HepG2 (cell line): ENCODE data around the gene C3orf18. TPM values are rescaled to one million over a fixed set of nuclear protein-coding genes. Genes with fewer than 3 reads are reported as not detected.

Experiments
- CEBPG ChIP-seq: IDR thresholded peaks from 2 replicates; pipeline ENCODE4 v1.6.1; 2016
- EP300 ChIP-seq, 3 experiments: sonication (generic) in 1 of 3; formaldehyde crosslinking in 1 of 3; IDR thresholded peaks; 2 replicates each; pipeline versions ENCODE4 v1.5.1 to v1.6.1; 2011 to 2020; ENCODE audit warnings: low read depth in 2 of 3, low read length in 2 of 3, borderline replicate concordance in 1 of 3, improper control_type of control experiment in 1 of 3, mild to moderate bottlenecking in 1 of 3, missing genetic modification reagents in 1 of 3, moderate library complexity in 1 of 3
- GPBP1L1 ChIP-seq: sonication (generic); formaldehyde crosslinking; IDR thresholded peaks from 2 replicates; pipeline ENCODE4 v1.5.0; 2020; ENCODE audit warnings: mild to moderate bottlenecking, missing genetic modification reagents
- MXD3 ChIP-seq: IDR thresholded peaks from 2 replicates; pipeline ENCODE4 v1.6.1; 2016; ENCODE audit warnings: mild to moderate bottlenecking, missing biosample characterization, missing genetic modification reagents
- NR3C1 ChIP-seq: sonication (generic); formaldehyde crosslinking; IDR thresholded peaks from 2 replicates; pipeline ENCODE4 v1.4.0; 2020; ENCODE audit warnings: missing genetic modification reagents
- PCBP1 ChIP-seq: fragments of 200-400 bp; formaldehyde crosslinking; IDR thresholded peaks from 2 replicates; pipeline ENCODE4 v1.6.1; 2017; ENCODE audit warnings: mild to moderate bottlenecking, low read depth, low read length, borderline replicate concordance
- PRMT3 ChIP-seq: sonication (generic); formaldehyde crosslinking; IDR thresholded peaks from 2 replicates; pipeline ENCODE4 v1.8.1; 2022; ENCODE audit warnings: low read depth, mild to moderate bottlenecking, moderate library complexity, missing genetic modification reagents, borderline replicate concordance
- RBFOX2 ChIP-seq: fragments of 200-400 bp; formaldehyde crosslinking; IDR thresholded peaks from 2 replicates; pipeline ENCODE4 v1.6.1; 2017; ENCODE audit warnings: low read depth, mild to moderate bottlenecking, low read length
- RXRB ChIP-seq: IDR thresholded peaks from 2 replicates; pipeline ENCODE4 v1.6.1; 2016; ENCODE audit warnings: borderline replicate concordance, missing genetic modification reagents, missing compliant biosample characterization
- SMARCE1 ChIP-seq: fragments of 450-650 bp; IDR thresholded peaks from 2 replicates; pipeline ENCODE4 v1.6.1; 2017; ENCODE audit warnings: borderline replicate concordance
- TBX2 ChIP-seq: sonication (generic); formaldehyde crosslinking; IDR thresholded peaks from 2 replicates; pipeline ENCODE4 v1.5.0; 2020; ENCODE audit warnings: missing genetic modification reagents, mild to moderate bottlenecking, borderline replicate concordance
- ZBED4 ChIP-seq: sonication (generic); formaldehyde crosslinking; IDR thresholded peaks from 2 replicates; pipeline ENCODE4 v1.4.0; 2020; ENCODE audit warnings: missing genetic modification reagents, borderline replicate concordance
- ZFP62 ChIP-seq: sonication (generic); formaldehyde crosslinking; IDR thresholded peaks from 2 replicates; pipeline ENCODE4 v1.4.0; 2020; ENCODE audit warnings: missing genetic modification reagents
- ZNF20 ChIP-seq: sonication (generic); formaldehyde crosslinking; IDR thresholded peaks from 2 replicates; pipeline ENCODE4 v1.4.0; 2020; ENCODE audit warnings: mild to moderate bottlenecking, moderate library complexity, missing genetic modification reagents
- ZNF441 ChIP-seq: sonication (generic); formaldehyde crosslinking; IDR thresholded peaks from 2 replicates; pipeline ENCODE4 v1.7.0; 2021; ENCODE audit warnings: missing genetic modification reagents, borderline replicate concordance
- ZNF484 ChIP-seq: sonication (generic); formaldehyde crosslinking; IDR thresholded peaks from 2 replicates; pipeline ENCODE4 v1.5.1; 2020; ENCODE audit warnings: mild to moderate bottlenecking, low read depth, missing genetic modification reagents, borderline replicate concordance
- ZNF496 ChIP-seq: sonication (generic); formaldehyde crosslinking; IDR thresholded peaks from 2 replicates; pipeline ENCODE4 v1.8.1; 2023; ENCODE audit warnings: mild to moderate bottlenecking, moderate library complexity, missing genetic modification reagents; ENCODE audit not compliant: insufficient replicate concordance
- ZNF574 ChIP-seq: sonication (generic); formaldehyde crosslinking; IDR thresholded peaks from 2 replicates; pipeline ENCODE4 v1.4.0; 2020; ENCODE audit warnings: missing genetic modification reagents
- ZNF605 ChIP-seq: sonication (generic); formaldehyde crosslinking; IDR thresholded peaks from 2 replicates; pipeline ENCODE4 v1.8.0; 2022; ENCODE audit warnings: mild to moderate bottlenecking, missing genetic modification reagents
- ZNF709 ChIP-seq: sonication (generic); formaldehyde crosslinking; IDR thresholded peaks from 2 replicates; pipeline ENCODE4 v1.5.0; 2020; ENCODE audit warnings: mild to moderate bottlenecking, missing genetic modification reagents
- polyA plus RNA-seq, 8 experiments: library from polyadenylated mRNA; depleted of rRNA in 3 of 8; stranded (reverse) in 7 of 8; unstranded in 1 of 8; fragments of >200 nt; fragmentation: Illumina TruSeq in 4 of 8; extraction: Trizol in 4 of 8; gene quantifications; 2 replicates each; pipeline versions ENCODE4 v1.2.1 to v1.2.3, GENCODE V29; 2011 to 2016; ENCODE audit warnings: low read depth in 4 of 8, missing spikeins in 1 of 8, mixed read lengths in 1 of 8; ENCODE audit not compliant: insufficient read depth in 1 of 8
- total RNA-seq, 5 experiments: library from RNA; depleted of rRNA; stranded (reverse); fragments of >200 nt; fragmentation: Illumina TruSeq; extraction: Trizol; gene quantifications; 2 replicates each; pipeline ENCODE4 v1.2.3, GENCODE V29; 2016; ENCODE audit warnings: low read depth in 1 of 5

Gene C3orf18
- total and polyA plus RNA-seq, 2 of the 13 experiments (the other 11 are each of a cell fraction or from before 2014, with no cell fraction given): 1.6 to 4.8 TPM

GRCh38 chr3:50588759-50589433, 21.3 kb upstream of the C3orf18 start (continued):
- TF ChIP-seq NR3C1 (CRISPR knock-in tag): no peak
- TF ChIP-seq ZNF20 (CRISPR knock-in tag): no peak
- TF ChIP-seq ZNF574 (CRISPR knock-in tag): no peak
- TF ChIP-seq ZNF605: 0 out of 2 replicates have a peak, but pooled peaks have one; percentile 4
- no peak for TF ChIP-seq SMARCE1
- no peak for TF ChIP-seq MXD3 (CRISPR knock-in tag)
- no peak for TF ChIP-seq ZNF496
- TF ChIP-seq ZNF484 (CRISPR knock-in tag): no peak
- TF ChIP-seq RBFOX2: peak; percentile 43; the same call in 1 of the 2 replicates
- peak; percentile 62 to 90; a peak in 3 of 4 replicates for TF ChIP-seq EP300 (IDR thresholded peaks at IDR 0.05; ENCODE audit: low read depth in 2 of 2, low read length in 2 of 2)
- peak; percentile 65; the same call in 1 of the 2 replicates for TF ChIP-seq EP300 (CRISPR knock-in tag; IDR thresholded peaks at IDR 0.05; ENCODE audit: borderline replicate concordance)
- TF ChIP-seq RXRB: peak; percentile 54; the same call in 1 of the 2 replicates
- TF ChIP-seq ZNF441: no peak
- no peak for TF ChIP-seq ZBED4 (CRISPR knock-in tag)
- TF ChIP-seq ZNF709 (CRISPR knock-in tag): no peak
- TF ChIP-seq TBX2 (CRISPR knock-in tag): peak; percentile 66
- no peak for TF ChIP-seq GPBP1L1
- peak; percentile 44 for TF ChIP-seq CEBPG (CRISPR knock-in tag)
- no peak for TF ChIP-seq PRMT3 (CRISPR knock-in tag)
- no peak for TF ChIP-seq PCBP1
- TF ChIP-seq ZFP62 (CRISPR knock-in tag): no peak
